Right kidney (tissue), 1 donor: ENCODE results near the gene MFNG.

ENCODE experiments used
- DNase-seq: peaks from one replicate; pipeline ENCODE4 v3.0.0-alpha.2; 2016

The MFNG gene

GRCh38 chr22:37514526-37515051 lies 28.4 kb upstream of the MFNG start:
- DNase-seq: no peak

- no peak for DNase-seq
Measured at GRCh38 chr22:37511395-37512104, 25.4 kb upstream of the MFNG start.

- no peak for DNase-seq
Measured at GRCh38 chr22:37510091-37510490, 23.9 kb upstream of the MFNG start.

DNA sequence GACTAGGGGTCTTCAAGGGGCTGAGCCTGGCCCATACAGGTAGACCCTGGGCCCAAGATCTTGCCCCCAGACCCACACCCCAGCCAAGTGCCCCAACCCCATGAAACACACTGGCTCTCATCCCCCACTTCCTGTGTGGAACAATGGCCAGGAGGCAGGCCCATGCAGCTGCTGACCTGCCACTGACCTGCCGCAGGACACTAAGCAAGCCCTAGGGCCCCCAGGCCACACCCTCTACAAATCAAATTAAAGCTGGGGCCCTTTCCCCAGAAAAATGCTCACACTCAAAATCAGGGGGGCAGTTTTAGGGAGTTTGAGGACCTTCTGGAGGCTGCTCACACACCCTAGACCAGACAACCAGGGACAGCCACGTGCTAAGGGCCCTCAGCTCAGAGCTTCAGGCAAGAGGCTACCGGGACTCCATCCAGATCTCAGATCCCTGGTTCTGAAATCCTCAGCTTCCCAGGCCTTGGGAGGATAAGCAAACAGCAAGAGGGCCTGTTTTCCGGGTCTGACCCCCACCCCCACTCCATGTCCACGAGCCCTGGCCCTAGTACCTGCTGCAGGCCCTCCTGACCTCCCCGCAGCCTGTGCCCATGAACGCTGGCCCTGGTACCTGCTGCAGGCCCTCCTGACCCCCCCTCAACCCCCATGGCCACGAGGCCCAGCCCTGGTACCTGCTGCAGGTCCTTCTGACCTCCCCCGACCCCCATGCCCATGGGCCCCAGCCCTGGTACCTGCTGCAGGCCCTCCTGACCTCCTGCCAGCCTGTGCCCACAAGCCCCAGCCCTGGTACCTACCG lies 23.1 kb upstream of the MFNG start:
- DNase-seq: no peak

GRCh38 chr22:37508431-37508992 lies 22.3 kb upstream of the MFNG start:
- DNase-seq: no peak

DNA sequence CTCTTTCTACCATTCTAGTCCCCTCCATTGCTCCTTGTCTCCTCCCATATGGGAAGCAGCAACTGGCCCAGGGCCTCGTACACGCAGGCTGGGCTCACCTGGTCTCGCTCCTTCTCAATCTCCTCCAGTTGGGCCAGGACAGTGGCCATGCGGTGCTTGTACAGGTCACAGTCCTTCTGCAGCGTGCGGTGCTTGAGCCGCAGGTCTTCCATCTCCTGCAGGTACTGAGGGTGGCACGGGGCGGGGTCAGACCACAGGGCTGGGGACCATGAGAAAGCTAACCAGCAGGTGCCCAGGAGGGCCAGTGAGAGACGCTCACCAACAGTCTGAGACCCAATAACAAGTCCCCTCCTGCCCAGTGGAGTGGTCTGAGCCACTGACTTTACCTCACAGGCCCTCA lies 21.5 kb upstream of the MFNG start:
- no peak for DNase-seq

DNA sequence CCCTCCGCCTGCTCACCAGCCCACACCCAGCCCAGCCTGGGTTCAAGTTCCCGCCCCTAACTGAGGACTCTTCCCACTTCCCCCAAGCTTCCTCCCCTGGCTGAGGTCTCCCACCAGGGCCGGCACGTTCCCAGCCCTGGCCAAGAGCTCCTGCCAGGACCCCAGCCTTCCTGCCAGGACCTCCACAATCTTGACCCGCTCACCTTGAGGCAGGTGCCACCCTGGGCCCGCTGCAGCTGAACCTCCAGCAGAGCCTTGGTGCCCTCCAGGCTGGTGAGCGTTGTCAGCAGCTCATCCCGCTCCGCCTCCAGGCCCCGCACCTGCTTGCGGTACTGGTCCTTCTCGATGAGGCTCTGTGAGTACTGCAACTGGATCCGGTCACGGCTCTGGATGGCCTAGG lies 19.8 kb upstream of the MFNG start:
- no peak for DNase-seq

DNA sequence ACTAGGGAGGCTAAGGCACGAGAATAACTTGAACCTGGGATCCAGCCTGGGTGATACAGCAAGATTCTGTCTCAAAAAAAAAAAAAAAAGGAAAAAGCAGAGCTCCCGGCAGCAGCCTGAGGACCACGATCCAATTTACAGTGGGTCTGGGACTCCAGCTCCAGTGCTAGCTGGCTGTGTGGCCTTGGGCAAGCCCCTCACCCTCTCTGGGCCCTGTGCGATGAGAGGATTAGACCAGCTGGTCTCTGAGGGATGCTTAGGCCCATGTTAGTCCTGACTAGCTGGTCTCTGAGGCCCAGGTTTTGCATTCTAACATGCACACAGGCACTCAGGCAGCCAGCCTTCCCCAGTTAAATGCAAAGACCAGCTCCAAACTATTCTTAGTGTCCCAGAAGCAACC lies 19.4 kb upstream of the MFNG start:
- no peak for DNase-seq

DNA sequence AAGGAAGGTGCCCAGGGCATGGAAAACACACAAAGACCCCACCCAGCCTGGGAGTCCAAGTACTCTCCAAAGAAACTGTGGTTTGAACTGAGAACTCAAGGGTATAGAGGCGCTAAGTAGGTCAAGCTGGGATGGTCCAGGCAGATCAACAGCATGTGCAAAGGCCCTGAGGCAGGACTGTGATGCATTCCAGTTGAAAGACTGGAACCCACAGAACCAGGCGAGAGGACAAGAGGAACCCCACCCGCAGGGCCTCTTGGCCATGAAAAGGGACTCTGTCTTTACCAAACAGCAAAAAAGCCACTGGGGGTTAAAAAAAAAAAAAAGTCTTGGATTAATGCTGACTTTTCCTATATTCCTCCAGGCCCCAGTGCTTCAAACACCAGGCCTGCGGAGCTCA lies 18.8 kb upstream of the MFNG start:
- no peak for DNase-seq

- DNase-seq: no peak
Measured at GRCh38 chr22:37503850-37504249, 17.7 kb upstream of the MFNG start.

DNA sequence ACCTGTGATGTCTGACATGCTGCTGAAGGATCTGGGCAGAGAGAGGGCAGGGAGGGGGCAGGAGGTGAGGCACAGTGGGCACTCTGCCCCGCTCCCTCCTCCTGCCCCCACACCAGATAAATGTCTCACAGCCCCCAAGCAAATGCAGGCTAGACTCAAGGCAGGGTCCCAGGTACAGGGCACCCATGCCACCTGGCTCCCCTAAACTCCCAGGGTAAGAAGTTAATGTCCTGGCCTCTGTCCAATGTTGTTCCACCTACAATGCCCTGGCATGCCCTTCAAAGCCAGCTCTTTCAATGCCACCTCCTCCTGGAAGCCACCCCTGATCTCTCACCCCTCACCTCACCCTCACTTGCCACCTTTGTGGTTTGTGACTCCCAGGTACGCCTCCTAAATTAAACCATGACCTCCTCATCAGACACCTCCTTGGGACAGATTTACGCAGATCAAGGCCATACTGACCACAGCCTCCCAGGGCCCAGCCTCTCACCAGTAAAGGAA lies 17.0 kb upstream of the MFNG start:
- no peak for DNase-seq

DNA sequence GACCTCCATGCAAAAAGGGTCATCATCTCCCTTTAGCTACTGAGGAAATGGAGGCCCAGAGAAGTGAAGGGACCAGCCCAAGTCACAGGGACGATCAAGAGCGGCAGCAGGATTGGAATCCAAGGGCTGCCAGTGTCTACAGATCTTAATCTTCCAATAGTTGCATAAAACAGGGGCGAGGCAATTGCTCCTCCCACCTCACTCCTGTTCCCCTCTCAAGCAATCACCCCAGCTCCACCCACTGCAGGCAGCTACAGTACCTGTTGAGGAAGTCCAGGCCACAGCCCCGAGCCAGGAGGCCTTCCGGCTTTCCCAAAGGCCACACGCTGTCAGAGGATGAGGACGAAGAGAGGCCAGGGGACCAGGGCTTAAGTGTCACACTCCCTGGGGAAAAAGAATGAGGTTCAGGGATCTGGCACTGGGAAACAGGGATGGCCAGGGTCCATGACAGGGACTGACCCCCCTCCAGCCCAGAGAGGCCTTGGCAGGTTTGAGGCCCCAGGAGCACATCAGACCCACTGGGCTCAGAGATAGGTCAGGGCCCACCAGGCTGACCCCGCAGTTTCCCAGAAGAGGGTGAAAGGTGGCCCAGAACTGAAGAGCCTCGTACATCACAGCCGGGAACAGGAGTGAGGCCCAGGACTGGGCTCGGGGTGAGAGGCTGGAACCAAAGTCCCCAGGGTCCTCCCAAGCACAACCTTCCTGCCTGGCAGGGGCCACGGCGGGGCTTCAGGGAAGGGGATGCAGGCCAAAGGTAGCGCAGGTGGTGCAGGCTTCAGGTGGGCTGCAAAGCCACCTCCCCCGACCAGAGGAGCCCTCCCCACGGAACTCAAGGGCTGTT lies 16.4 kb upstream of the MFNG start:
- no peak for DNase-seq

DNA sequence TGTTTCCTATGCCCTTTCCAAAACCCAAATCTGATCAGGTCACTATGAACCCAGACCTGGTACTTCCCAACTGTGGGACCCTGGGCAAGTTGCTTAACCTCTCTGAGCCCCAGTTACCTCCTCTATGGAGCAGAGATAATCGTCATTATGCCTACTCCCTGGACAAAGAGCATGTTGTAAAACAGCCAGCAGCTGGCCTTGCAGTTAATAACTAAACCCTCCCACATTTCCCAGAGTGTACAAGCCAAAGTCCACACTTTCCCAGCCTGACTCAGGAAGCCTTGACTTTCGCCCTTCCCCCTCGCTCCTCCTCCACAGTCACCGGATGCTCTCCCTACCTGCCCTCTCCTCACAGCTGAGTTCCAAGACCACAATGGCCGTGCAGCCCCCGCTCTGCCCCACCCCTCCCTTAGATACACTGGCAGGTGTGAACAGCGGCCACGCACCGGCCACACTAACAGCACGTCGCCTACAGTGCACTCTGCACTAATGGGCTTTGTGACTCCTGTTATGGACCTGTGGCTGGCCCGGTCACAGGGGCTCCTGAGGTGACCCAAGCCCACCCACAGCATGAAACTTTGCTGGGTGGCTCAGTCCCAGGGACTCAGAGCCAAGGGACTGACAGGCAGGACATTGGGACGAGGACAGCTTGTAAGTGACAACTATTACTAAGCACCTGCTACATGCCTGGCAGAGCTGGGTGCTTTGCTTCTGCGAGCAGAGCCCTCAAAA lies 15.6 kb upstream of the MFNG start:
- peak; percentile 80 for DNase-seq

DNA sequence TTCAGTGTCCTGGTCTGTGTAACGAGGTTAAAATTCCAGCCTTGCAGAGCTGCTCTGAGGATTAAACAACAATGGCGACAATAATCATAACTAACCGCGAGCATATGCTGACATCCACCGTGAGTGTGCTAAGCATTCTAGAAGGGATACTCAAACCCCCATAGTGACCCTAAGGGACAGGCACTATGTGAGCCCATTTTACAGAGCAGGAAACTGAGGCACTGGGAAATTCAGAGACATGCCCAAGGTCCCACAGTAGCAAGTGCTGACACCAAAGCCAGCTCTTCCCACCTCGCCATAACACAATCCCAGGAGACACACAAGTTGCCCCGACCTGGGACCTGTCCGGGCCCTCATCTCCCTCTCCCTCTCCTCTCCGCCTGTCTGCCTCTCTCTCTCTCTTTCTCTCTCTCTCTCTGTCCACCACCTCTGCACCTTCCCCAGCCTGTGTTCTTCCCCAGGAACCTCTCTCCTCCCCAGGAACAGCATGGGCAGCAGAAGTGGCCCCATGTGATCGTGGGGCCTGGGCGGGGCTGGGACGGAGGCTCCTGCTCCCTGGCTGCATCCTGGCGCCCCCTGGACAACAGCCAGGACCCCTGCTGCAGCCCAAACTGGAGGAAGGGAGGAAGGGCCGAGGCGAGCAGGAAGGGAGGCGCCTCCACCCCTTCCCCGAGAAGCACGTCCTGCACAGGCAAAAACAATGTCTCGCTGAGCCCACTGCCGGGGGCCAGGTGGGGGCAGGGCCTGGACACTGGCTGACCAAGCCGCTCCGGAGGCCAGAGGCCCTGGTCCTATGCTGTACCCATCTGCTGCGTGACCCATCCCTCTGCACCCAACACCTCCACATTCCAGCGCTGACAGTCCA lies 14.8 kb upstream of the MFNG start:
- peak; percentile 73 for DNase-seq

- DNase-seq: no peak
Measured at GRCh38 chr22:37499789-37500540, 13.8 kb upstream of the MFNG start.

GRCh38 chr22:37499027-37499707 lies 13.0 kb upstream of the MFNG start:
- DNase-seq: no peak

GRCh38 chr22:37498289-37498909 lies 12.2 kb upstream of the MFNG start:
- DNase-seq: no peak

DNA sequence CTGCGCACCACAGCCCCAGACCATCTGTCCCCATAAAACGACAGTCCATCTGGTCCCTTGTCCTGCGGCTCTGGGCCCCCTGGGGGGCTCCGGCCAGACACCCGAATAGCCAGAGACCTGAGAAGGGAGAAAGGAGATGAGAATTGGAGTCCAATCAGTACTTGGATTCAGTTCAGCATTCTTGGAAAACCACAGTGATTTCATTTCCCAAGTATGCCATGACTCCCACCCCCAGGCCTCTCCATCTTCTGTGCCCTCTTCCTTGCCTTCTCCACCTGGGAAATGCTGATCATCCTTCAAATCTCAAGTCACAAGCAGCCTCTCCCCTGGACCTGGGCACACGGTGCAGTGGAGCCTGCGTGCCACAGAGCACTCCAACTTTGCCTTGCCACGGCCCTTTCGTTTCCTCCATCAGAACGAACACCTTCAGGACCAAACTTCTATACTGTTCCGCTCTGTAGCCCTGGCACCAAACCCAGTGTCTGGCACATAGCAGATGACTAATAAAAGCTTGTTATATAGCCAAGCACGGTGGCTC lies 10.9 kb upstream of the MFNG start:
- no peak for DNase-seq
